Right kidney (tissue), 1 donor: ENCODE measurements around the gene SLC22A1.

ENCODE experiments used
- DNase-seq: peaks from one replicate; pipeline ENCODE4 v3.0.0-alpha.2; 2016

The SLC22A1 gene

GRCh38 chr6:160177220-160177619 is 55.6 kb downstream of the SLC22A1 start:
- DNase-seq = no peak

DNA sequence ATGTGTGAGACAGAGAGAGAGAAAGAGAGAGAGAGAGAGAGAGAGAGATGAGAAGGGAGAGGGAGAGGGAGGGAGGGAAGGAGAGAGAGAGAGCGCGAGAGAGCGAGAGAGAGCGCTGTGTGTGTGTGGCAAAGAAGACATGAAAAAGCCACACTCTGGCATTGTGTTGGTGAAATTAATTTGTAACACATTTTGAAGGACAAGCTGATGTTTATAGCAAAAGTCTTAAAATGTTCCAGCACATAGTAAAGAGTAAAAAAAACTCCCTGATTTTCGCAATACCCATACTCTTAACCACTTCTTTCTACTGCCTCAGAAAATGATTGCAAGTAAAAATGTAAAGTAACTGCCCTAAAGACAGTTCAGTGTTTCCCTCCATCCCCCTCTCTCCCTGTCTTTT is 56.7 kb downstream of the SLC22A1 start:
- DNase-seq = no peak

DNA sequence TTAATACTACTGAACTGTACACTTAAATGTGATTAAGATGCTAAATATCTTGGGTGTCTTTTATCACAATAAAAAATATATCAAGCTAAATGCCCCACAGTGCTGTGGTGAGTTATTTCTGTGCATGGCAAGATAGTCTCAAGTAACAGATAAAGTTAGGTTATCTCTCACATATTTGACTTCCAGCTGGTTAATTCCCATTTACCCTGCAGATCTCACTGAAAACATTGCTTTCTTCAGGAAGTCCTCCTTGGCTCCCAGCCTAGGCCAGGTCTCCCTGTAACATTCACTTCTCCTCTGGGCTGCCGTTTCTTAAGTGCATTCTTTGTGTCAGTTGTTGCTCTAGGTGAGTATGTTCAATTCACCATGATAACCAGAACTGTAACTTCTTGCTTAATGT is 59.1 kb downstream of the SLC22A1 start:
- DNase-seq = no peak

DNA sequence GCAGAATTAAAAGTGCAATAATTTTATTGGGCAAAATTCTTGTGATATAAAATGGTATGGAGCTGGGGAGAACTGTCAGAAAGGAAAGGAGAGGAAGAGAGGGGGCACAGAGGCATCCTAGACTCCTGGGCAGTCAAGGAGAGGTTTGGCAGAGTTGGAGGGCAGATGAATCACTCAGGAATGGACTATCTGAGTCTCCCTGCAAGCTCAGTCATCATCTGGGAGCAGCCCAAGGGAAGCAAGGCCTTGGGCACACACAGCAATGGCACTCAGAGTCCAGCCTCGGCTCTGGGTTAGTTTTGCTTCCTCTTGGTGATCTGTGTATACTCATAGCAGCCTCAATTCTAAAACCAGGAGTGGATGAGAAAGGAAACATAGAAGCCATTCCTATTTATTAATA is 67.2 kb downstream of the SLC22A1 start:
- DNase-seq = no peak

DNA sequence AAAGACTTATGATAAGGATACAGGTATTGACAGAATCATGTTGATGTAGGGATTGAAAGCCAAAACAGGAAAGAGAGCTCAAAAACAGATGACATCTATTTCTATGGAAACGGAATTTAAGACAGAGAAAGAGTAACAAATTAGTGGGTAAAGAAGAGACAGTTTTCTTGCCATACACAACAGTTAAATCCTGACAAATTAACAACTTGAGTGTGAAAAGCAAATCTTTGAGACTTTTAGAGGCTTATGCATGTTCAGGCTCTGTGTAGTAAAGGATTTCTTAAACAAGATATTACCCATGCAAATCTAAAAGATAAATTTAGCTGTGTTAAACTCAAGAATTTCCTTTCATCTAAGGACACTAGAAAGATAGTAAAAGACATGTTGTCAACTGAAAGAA is 68.5 kb downstream of the SLC22A1 start:
- DNase-seq = no peak

DNA sequence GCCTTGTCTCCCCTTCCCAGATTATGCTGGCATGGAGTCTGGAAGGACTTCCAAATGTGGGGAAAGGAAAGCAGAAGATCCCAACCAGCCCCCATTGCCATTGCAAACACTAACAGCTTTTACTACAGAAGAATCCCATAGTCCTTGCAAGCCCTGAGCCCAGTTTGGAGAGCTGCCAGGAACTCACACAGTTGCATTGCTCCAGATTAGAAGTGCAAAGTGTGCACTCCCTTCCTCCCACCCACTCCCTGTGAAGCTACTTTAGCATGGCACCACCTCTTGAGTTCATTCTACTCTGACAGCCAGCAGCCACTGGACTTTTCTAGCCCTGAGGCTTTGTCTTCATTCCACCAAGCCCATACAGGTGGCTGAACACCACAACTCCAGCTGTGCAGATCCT is 69.4 kb downstream of the SLC22A1 start:
- DNase-seq = no peak

GRCh38 chr6:160192840-160193239 is 71.2 kb downstream of the SLC22A1 start:
- no peak for DNase-seq

- DNase-seq = no peak
Observed at GRCh38 chr6:160194808-160195207, 73.2 kb downstream of the SLC22A1 start.

DNA sequence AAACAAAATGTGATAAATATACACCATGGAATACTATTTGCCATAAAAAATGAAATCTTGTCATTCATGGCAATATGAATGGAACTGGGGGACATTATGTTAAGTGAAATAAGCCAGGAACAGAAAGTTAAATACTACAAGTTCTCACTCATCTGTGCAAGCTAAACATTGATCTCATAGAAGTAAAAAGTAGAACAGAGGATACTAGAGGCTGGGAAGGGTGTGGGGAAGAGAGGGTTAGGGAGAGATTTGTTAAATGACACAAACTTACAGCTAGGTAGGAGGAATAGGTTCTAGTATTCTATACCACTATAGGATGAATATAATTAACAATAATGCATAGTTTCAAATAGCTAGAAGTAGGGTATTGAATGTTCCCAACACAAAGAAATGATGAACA is 76.0 kb downstream of the SLC22A1 start:
- no peak for DNase-seq

DNA sequence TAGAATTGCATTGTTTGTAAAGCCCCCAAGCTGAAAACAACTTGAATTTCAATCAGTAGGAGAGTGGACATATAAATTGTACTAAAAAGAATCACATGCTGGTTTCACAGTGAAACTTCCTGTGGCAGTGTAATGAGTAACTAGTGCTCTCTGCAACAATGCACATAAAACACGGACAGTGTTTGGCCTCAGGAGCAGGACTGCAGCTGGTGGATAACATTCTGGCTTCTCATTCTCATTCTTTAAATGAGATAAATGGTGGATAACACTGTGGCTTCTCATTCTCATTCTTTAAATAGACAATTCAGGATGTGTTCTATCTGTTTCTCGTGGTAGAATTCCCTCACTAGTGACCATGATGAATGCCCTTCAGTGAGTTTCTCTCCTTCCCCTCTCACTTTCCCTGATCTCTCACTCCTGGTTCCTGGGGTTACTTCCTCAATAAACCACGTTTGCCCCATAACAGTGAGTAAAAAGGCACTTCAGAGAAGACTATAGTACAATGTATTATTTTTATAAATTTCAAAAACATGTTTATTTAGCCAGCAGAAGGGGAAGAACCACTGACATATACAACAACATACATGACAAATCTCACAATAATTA is 77.1 kb downstream of the SLC22A1 start:
- DNase-seq = peak; percentile 32

DNA sequence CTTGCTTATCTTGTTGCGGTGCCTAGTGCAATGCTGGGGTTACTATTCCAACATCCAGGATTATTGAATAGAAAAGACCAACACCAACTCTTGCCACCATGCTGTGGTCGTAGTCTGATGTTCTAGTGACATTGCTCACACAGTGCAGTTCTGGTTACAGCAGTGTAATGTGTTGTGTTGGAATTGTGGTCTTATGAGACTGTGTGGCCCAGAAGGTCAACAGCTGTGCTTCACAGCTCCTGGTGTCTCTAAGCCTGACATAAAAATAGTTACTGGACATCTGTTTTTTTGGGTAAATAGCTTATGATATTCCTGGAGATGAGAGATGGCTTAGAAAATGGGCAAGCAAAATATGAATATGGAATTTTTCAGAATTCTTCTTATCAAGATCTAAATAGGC is 79.4 kb downstream of the SLC22A1 start:
- no peak for DNase-seq

DNA sequence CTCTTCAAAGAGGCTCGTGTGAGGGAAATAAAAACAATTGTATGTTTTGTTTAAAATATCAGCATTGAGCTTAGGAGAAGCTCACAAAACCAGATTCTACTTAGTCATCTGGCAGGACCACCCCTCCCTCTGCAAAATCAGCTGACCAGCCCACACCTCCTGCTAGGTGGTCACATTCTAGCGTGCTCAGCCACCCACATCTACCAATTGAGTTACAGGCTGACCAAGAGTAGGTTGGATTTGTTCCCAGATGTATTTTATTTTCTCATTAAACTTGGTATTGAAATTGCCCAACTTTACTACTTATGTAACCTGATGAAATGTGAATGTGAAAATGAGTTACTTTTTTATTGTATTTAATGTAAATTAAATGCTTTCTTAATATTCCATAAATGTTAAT is 80.8 kb downstream of the SLC22A1 start:
- DNase-seq = no peak

DNA sequence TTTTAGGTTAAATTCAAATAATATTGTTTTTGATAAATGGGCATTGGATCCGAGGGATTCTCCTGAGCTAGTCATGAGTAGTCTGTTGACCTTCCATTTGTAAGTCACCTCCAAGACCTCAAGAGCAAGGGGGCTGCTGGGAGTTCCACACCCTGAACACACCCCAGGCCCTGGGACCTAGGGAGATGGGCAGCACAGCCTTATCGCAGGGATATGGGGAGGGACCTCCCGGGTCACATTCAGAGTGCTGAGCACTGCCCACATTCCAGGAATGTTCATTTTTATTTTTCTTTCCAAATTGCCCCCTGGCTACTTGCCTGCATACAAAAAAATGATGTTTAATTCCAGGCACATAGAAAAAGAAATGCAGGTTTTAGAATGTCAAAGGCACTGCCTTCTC is 81.5 kb downstream of the SLC22A1 start:
- no peak for DNase-seq

GRCh38 chr6:160203522-160203921 is 81.9 kb downstream of the SLC22A1 start:
- no peak for DNase-seq

- no peak for DNase-seq
Observed at GRCh38 chr6:160203953-160204352, 82.3 kb downstream of the SLC22A1 start.

GRCh38 chr6:160204710-160205109 is 83.1 kb downstream of the SLC22A1 start:
- DNase-seq = no peak

DNA sequence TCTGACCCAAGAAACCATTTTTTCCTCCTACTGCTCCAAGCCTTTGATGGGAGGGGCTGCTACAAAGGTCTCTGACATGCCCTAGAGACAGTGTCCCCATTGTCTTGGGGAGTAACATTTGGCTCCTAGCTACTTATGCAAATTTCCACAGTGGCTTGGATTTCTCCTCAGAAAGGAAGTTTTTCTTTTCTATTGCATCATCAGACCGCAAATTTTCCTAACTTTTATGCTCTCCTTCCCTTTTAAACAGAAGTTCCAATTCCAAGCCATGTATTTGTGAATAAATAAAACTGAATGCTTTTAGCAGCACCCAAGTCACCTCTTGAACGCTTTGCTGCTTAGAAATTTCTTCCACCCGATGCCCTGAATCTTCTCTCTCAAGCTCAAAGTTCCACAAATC is 86.0 kb downstream of the SLC22A1 start:
- DNase-seq = no peak
